Measurements from ENCODE around the gene TMEM141.
"Not testable (repeated sequence)": the region's sequence is repeated elsewhere in the genome, so short reads cannot be mapped to it uniquely, and the experiment has no call there.

TMEM141 gene

DNA sequence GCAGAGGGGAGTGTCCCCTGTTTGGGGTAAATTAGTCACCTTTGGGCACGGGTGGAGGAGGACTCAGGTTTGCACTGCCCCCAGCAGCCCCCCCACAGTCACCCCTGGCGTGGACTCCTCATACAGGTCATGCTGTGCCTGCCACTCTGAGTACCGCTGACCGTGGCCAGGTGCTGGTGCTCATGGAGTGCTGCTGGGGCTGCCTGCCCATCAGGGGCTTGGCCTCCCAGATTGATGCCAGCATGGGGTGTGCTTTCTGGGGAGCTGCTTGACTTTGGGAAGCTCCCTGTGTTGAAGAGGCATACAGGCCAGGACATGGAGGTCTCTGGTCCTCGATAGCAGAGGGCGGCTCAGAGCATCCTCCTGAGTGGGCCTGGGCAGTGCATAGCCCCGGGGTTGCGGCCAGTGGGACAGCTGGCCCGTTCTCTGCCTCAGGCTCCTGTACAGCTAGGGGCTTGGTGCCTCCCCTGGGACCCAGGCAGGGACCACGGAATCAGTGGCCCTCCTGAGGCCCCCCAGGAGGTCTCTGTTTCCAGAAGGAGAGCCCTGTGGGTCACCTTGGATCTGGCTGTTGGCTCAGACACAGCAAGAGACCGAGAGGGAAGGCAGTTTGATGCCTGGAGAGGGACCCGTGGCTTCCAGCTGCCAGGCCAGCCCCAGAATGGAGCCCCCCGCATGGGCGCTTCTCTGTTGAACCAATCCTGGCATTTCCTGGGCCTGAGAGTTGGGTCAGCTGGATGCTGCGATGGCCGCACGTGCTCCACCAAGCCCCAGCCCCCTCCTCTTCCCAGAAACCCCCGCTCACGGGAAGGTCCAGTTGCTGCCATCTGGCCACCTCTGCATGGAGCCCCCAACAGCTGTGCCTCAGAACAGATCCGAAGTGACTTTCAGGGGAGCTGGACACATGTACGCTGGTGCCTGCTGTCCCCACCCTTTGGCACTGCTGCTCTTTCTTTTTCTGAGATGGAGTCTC, 45.1 kb downstream of the TMEM141 start:
- DNase-seq: no peak

DNA sequence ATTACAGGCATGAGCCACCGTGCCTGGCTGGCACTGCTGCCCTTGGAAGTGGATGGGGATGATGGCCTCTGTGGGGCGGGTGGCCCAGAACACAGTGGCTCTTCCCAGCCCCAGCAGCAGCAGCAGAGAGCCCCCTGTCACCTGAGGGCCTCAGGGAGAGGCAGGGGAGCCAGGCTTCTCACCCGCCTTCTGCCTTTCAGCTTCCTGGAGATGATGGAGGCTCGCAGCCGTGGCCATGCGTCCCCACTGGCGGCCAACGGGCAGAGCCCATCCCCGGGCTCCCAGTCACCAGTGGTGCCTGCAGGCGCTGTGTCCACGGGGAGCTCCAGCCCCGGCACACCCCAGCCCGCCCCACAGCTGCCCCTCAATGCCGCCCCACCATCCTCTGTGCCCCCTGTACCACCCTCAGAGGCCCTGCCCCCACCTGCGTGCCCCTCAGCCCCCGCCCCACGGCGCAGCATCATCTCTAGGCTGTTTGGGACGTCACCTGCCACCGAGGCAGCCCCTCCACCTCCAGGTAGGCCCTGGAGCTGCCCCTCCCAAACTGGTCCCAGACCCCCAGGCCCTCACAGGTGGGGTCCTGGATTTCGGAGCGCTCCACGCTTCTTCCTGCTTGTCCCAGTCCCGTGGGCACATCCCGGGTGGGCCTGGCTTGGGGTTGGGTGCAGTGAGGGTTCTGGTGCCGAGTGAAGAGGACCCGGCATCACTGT, 46.2 kb downstream of the TMEM141 start:
- DNase-seq: no peak

DNA sequence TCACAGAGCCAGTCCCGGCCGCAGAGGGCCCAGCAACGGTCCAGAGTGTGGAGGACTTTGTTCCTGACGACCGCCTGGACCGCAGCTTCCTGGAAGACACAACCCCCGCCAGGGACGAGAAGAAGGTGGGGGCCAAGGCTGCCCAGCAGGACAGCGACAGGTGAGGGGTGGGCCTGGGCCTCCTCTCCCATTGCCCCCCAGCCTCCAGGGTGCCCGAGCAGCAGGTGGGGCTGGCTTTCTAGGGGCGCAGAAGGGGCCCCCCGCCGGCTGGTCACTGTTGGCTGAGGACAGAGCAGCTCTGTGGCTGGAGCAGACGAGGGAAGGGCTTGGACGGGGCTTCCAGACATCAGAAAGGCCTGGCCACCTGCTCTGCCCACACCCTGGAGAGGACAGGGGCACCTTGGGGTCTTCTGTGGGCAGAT, 46.7 kb downstream of the TMEM141 start:
- not testable (repeated sequence) for DNase-seq

DNA sequence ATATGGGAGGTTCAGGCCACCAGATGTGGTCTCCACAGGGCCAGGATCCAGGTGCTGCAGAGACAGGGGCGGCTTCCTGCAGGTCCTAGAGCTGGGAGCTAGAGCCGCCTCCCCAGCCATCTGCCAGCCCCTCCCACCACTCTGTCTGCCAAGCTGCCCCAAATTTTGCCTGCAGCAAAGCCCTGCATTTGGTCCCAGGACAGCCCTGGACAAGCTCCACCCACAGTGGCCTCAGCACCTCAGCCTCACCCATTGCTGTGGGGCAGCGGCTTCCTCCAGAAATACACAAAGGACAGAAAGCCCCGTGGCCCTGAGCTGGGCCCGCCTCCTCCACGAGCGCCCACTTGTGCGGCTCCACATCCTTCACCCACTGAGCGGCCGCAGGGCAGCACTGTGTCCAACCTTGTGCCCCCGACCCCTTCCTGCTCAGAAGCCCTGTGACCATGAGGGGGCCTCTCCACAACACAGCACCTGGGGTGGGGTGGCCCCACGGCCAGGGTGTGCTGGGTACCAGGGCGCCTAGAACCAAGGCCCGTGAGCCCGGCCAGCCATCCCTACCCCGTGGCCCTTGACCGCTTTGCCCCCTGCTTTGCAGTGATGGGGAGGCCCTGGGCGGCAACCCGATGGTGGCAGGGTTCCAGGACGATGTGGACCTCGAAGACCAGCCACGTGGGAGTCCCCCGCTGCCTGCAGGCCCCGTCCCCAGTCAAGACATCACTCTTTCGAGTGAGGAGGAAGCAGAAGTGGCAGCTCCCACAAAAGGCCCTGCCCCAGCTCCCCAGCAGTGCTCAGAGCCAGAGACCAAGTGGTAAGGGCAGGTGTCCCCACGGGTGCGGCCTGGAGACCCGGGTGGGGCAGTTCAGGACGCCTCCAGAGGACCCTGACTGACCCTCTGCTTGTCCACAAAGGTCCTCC, 47.4 kb downstream of the TMEM141 start:
- DNase-seq: no peak

DNA sequence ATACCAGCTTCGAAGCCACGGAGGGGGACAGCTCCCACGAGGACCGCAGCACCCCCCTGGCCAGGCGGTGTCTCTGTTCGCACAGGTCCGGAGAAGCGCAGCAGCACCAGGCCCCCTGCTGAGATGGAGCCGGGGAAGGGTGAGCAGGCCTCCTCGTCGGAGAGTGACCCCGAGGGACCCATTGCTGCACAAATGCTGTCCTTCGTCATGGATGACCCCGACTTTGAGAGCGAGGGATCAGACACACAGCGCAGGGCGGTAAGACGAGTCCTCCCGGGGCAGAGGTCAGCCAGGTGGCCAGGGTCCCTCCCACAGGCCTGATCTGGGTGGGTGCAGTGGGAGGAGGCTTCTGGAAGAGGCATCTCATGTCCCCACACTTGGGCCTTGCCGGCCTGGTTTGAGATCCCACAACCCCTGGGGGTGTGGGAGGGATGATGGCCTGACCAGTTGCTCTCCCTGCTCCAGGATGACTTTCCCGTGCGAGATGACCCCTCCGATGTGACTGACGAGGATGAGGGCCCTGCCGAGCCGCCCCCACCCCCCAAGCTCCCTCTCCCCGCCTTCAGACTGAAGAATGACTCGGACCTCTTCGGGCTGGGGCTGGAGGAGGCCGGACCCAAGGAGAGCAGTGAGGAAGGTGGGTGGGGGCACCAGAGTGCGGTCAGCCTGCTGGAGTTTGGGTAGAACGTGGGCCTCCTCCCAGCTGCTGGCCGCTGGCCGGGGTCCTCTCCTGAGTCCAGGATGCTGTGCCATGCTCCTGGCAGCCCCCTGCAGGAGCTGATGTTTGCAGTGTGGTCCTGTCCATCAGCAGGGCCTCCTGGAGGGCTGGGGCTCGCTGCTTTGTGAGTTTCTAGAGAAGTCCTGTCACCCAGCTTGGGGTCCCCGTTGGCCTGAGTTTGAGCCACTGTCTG, 48.3 kb downstream of the TMEM141 start:
- DNase-seq: no peak

DNA sequence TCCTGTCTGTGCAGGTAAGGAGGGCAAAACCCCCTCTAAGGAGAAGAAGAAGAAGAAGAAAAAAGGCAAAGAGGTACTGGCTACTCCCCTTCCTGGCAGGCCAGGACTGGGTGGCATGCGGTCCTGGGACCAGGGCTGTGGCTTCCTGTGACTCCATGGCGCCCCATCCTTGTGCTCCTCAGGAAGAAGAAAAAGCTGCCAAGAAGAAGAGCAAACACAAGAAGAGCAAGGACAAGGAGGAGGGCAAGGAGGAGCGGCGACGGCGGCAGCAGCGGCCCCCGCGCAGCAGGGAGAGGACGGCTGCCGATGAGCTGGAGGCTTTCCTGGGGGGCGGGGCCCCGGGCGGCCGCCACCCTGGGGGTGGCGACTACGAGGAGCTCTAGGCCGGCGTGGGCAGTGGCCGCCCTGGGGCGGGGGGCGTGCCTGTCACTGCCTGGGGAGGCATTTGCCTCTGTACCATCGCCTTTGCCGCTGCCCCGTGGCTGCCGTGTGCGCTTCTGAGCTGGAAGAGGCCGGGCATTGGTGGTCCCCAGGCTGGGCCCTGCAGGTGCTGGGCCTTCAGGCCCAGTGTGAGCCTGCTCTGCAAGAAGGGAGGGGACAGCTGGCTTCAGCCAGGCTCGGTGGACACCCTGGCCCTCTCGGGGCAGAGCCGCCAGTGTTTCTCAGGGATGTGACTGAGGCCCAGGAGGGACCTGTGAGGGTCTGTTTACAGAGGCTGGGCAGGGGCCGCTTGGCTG, 49.2 kb downstream of the TMEM141 start:
- no peak for DNase-seq

DNA sequence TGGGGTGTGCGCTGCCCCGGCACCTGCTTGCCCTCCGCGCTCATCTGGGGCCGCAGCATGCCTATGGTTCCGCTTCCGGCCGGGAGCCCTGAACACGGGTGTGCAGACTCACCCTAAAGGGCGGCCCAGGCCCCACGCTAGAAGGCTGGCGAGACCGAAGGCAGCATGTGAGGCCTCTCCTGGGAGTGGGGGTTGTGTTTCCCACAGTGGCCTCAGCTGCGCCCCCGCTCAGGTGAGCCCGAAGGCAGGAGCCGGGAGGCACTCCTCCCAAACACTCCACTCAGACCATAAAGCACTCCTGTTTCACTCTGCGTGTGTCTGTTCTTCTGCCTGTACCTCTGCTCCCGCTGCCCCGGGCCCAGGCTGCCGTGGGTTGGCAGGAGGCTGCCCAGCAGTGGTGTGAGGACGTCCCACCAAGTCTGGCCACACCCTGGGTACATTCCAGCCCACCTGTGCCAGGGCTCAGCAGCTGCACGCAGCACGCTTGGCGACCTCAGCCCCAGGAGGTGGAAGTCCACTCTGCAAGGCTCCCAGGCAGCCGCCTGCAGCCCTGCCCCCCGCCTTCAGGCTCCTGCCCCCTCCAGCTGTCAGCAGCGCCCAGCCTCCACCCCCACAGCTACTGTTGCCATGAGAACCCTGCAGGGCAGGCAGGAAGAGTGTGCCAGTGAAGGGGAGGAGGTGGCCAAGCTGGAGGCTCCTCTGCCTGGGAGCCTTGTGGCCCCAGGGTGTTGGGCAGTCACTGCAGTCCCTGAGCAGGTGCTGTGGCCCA, 49.9 kb downstream of the TMEM141 start:
- peak; percentile 83 for DNase-seq

DNA sequence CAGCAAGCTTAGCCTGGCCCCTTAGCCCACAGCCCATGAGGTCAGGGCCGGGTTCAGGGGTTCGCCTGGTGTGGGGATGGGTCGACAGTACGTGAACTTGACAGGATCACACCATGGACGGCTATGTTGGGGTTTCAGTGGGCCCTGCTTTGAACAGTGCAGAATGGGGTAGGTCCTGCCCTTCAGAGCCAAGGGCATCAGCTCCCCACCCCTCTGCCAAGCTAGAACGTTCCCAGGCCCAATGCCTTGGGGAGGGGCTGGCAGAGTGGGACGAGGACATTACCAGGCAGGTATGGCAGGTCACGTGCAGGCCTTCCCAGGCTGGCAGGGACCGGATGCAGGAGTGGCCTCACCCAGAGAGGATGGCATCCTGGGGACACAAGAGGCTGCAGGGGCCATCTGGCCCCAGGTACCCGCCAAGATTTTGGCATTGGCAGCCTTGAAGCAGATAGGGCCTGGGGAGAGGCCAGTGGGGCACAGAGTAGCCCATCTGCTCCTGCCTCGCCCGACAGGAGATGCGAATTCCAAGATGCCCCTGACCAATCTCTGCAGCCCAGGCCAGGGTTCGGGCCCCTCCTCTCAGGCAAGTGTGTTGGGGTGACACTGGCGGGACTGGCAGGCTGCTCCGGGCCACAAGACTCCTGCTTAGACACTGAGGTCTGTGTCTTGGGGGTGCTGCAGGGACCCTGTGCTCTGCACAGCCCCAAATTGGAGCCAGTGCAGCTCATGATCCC, 50.7 kb downstream of the TMEM141 start:
- peak; percentile 55 for DNase-seq

DNA sequence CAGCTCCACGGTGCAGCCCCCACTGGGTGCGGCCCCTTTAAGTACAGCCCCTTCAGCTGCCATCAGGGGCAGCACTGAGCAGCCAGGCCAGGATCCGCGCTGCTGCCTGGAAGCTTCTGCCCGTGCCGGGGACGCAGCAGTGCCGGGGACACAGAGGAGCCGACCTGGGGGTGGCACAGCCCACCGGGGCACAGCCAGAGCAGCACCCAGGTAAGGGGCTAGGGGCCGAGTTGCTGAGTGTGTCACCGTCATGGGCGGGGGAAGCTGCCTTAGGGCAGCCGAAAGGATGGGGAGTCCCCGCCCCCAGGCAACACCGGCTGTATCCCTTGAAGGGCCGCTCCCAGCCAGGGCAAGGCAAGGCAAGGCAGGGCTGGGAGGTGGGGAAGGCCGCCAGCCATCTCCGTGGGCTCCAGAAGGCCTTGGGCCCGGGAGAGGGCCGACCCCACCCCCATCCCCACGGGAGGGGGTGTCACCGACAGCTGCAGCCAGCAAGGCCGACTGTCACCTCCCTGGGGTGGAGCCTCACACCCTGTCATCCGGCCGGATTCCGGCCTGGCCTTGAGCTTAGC, 51.3 kb downstream of the TMEM141 start, which contains the start of gene AJM1:
TSS of gene AJM1 (plus strand) at position 99 of the 569 bp plus-strand sequence. CDS start 1,937 bp downstream, outside the sequence.
- peak; percentile 56 for DNase-seq

Measured in NCI-H2029 (cell line).